Measurements from ENCODE around the gene CAMKK1.

The CAMKK1 gene

DNA sequence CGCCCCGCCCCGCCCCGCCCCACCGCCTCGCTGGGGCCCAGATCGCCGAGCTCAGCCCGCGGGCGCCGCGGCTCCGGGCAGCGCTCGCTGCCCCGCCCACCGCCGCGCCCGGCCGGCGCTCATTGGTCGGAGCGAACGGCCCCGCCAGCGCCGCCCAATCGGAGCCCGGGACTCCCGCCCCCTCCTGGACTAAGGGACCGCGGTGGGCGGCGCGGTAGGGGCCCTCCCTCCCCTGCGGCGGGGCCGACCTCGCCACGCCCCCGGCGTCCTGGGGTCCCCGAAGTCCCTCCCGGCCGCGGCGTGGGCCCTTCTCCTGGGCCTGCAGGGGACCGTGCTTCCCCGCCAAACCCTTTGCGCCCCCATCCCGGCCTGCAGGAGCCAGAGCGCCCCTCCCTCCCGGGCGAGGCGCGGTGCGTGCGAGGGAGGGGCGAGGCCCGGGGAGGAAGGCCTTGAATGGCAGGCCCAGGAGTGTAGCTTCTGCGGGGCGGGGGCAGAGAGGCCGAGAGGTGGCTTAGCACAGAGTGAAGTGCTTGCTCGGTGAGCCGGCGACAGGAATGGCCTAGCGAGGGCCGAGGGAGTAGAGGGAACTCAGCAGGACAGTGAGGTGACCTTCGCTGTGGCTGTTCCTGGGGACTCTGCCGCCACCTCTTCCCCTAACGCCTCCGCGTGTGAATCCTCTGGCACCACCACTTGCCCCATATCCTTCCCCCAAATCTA is at the start of gene CAMKK1:
Gene CAMKK1, minus strand, starts transcription at position 51 of the 717 bp plus-strand sequence. CDS start 7,366 bp downstream, outside the sequence.
- DNase-seq = peak; percentile 73

DNA sequence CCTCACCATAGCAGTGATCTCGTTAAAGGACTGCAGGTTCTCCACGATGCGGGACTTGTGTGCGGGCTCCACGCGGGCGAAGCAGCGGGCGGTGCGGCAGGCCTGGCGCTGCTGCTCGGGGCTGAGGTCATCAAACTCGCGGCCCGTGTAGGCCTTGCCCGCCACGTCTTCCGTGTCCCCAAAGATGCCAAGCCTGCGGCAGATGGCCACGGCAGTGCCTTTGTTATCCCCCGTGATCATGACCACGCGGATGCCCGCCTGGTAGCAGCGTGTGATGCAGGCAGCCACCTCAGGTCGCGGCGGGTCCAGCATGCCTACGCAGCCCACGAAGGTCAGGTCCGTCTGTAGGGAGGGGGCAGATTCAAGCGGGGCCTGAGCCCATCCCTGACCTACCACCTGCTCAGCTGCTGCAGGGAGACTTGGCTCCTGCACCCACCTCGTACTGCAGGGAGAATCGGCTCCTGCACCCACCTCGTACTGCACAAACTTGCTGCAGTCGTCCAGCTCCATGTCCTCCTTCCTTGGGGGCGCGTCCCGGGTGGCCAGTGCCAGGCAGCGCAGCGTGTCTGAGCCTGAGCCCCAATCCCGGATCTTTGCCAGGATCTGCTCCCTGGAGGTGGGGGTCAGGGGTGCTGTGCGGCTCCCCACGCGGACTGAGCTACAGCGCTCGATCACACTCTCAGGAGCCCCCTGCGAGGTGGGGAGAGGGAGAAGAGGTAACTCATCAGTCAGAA is 48.3 kb upstream of the CAMKK1 start:
- DNase-seq = no peak

DNA sequence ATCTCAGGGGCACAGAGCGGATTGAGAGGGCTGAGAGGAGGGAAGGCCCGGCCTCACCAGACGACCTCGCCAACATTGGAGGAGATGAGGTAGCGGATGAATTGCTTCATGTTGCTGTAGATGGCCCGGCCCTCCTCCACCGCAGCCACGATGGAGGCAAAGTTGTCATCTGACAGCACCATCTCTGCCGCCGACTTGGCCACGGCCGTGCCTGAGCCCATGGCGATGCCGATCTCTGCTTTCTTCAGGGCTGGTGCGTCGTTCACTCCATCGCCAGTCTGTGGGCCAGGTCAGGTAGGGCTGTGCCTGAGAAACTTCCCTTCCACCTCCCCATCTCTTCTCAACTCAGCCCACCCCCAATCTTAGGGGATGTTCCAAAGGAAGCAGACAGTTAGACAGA is 44.5 kb upstream of the CAMKK1 start:
- no peak for DNase-seq

GRCh38 chr17:3935825-3936355 is 43.0 kb upstream of the CAMKK1 start:
- DNase-seq = no peak

DNA sequence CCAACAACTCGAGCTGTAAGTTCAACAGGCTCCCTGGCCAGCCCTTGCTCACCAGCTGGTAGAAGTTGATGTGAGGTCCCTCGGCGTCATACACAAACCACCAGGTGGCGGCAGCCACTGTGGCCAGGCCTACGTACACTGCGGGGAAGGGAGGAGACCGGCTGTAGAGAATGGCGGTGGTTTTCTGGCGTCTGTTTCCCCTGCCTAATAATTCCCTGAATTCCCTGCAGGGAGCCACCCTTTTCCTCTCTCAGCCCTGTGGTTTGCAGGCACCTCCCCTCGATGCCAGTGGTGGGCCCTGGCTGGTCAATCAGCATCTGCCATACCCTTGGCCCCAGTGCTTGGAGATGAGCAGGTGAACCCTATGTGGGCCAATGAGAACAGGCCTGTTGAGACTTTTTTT is 42.3 kb upstream of the CAMKK1 start:
- no peak for DNase-seq

DNA sequence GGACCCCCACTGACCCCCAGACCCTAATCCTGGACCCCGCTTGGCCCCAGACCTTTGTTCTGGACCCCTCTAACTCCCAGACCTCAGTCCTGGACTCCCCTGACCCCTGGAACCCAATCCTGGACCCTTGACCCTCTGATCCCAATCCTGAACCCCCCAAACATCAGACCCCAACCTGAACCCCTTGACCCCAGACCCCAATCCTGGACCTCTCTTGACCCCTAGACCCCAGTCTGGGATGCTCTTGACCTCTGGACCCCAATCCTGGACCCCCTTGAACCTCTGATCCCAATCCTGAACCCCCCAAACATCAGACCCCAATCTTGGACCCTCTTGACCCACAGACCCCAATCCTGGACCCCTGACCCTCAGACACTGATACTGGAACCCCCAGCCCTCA is 36.9 kb upstream of the CAMKK1 start:
- no peak for DNase-seq

DNA sequence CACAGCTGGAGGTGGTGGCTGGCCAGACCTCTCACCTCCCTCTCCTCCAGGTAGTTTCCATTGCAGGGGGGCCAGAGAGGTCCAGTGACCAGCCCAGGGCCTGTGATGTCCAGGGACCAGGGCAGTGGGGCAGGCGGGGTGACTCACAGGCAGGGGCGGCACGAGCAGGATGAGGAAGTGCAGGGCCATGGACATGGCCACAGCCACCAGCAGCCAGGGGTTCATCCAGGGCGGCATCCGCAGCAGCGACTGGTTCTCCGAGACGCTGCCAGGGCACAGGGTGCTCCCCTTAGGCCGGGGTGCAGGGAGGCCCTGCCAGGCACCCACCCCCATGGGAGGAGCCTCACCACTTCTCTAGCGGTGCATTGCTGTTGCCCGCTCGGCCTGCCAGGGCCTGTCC is 36.3 kb upstream of the CAMKK1 start:
- DNase-seq = no peak

DNA sequence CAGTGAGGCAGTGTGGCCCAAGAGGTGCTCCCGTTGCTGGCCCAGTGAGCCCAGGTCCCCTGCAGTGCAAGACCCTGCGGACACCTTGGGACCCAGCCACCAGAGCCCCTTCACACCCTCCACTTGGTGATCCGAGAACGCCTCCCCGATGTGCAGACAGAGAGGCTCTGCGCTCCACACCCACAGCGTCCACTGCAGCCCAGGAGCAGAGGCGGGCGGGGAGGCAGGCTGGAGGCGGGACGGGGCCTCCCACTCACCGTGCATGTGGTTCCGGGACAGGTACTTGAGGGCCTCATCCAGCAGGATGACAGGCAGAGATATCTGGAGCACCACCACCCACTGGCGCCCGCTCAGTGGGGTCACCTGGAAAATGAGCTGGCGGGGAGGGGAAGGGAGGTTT is 35.6 kb upstream of the CAMKK1 start:
- no peak for DNase-seq

DNA sequence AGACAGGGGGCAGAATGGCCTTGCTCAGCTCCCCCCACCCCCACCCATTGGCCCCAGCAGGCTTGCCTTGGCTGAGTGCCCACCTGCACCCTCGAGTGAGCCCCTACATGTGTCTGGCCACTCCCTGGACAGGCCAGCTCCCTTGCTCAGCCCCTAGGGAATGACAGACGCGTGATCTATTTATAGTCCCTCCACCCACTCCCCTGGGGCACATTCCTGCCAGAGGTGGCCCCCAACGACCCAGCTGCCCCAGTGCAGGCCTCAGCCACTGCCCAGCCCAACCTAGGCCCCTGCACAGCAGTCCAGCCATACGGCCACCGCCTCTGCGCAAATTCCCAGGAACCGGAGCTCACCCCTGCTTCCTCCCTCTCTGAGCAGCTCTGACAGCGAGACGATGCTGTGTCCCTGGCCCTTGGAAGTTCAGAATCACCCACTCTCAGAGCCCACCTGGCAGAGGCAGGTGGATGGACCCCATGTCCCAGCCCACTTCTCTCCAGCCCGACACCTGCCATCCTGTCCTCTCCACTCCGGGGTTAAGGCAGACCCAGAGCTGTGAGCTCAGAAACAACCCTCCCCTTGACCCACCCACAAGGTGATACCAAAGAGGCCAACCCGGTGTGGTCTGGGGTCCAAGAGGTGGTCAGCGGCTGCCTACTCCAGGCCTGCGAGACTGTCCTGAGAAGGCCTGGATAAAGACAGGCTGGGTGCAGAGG is 34.9 kb upstream of the CAMKK1 start:
- DNase-seq = no peak

DNA sequence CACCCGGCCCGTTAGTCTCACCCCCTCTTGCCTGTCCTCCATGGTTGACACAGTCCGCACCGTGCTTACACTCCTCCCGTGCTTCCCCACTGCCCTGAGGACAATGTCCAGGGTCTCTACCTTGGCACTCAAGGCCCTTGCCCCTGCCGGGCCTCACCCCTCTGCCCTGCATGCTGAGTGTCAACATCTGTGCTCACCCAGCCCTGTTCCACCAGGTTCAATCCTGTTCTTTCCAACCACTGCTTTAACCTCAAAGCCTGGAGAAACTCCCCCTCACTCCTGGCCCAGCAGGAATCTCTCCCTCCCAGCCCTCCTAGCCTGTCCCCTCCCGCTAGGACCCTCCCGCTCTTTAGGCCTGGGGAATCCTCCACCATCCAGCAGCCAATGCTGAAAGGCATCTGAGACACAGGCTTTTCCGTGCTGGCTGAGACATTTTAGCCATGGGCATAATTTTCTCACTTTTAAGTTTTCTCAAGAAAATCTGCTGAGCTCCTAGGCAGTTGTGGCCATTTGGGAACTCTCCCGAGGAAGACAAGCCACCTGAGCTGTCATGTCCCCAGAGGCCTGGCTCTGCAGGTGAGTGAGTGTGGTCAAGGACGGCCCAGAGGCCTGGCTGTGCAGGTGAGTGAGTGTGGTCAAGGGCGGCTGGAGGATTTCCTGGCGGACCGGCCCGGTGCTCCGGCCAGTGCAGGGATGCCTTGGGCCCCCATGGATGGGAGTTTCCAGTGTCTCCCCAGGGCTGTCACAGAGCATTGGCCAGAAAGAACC is 34.2 kb upstream of the CAMKK1 start:
- DNase-seq = no peak

GRCh38 chr17:3925684-3926485 is 33.0 kb upstream of the CAMKK1 start:
- DNase-seq = no peak

GRCh38 chr17:3924512-3925350 is 31.9 kb upstream of the CAMKK1 start:
- no peak for DNase-seq

DNA sequence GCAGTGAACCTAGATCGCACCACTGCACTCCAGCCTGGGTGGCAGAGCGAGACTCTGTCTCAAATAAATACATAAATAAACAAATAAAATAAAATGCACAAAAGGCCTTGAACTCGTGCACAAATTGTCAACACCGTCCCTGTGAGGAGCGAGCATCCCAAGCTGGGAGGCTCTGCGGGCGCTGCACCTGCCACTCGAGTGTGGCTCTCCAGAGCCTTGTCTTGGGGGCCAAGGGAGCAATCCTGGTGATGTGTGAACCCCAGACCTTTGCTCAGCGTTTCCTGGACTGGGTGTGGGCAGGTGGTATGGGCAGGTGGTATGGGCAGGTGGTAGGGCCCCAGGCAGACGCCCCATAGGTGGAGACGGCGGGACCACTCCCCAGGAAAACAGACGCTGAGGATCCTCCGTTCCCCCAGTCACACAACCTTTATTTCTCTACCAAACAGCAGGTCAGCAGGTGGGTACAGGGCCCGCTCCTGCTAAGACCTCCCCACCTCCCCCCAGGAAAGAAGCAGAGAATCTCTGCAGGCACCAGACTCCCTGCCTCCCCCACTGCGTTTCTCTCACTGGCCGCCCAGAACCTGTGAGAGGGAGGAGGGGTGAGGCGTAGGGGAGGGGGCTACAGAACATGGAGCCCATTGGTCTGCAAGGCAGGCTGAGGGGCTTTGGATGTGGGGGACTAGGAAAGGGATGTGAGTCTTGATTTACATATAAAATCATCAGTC is 30.8 kb upstream of the CAMKK1 start:
- no peak for DNase-seq

DNA sequence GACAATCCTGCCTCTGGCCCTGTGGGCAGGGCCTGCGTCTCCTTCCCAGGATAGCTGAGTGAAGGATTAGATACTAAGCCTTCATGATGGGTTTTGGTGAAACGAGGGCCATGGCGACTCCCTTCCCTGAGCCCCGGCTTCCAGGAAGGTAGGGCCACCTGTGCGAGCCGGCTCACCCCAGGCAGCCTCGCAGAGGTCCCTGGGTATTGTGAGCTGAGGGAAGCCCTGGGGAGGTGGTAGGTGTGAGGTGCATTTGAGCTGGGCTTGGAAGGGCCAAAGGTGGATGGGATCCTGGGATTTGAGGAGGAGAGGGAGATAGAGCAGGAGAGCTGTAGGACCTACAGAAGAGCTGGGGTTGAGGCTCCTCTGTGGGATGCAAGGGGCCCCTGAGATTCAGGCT is 29.9 kb upstream of the CAMKK1 start:
- no peak for DNase-seq

- no peak for DNase-seq
Observed at GRCh38 chr17:3921502-3922319, 28.9 kb upstream of the CAMKK1 start.

- no peak for DNase-seq
Observed at GRCh38 chr17:3921006-3921405, 28.2 kb upstream of the CAMKK1 start.

- DNase-seq = no peak
Observed at GRCh38 chr17:3919123-3919624, 26.3 kb upstream of the CAMKK1 start.

DNA sequence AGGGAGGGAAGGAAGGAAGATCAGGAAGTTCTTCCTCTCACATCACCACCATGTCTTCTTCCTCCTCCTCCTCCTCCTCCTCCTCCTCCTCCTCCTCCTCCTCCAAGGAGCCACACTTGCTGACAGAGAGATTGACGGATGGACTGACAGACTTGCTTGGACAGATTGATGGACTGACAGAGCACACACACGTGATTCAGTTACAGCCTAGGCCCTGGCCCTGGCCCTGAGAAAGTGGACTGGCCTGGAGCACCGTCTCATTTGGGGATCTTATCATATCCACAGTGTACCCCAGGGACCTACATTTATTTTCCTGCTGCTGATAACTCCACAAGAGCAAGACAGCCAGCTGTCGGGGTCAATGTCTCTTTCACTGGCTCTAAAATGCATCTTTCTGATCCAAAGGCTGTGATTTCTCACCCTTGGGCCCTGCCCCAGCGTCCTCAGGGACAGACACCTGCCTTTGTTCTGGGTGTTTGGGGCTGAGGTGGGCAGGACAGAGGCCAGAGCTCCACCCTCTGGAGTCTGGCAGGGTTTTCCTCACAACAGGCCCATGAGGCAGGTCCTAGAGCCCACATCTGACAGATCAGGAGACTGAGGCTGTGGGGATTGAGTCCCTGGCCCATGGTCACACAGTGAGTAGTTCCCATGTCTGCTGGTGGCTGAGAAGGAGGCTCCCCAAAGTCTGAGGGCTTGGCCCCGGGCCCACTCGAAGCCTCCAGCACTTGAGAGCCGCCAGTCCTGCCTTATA is 25.7 kb upstream of the CAMKK1 start:
- DNase-seq = no peak
